ENCODE data around the gene PRRX1.

The PRRX1 gene

GRCh38 chr1:170692866-170693575, 29.1 kb downstream of the PRRX1 start:
- no peak for DNase-seq (ENCODE audit: low spot score)

GRCh38 chr1:170694172-170694926, 30.4 kb downstream of the PRRX1 start:
- no peak for DNase-seq (ENCODE audit: low spot score)

GRCh38 chr1:170695955-170696590, 32.1 kb downstream of the PRRX1 start:
- no peak for DNase-seq (ENCODE audit: low spot score)

- DNase-seq (ENCODE audit: low spot score), result no peak
These were observed 32.8 kb downstream of the PRRX1 start for GRCh38 chr1:170696591-170697290.

- no peak for DNase-seq (ENCODE audit: low spot score)
These were observed 33.4 kb downstream of the PRRX1 start for GRCh38 chr1:170697316-170697715.

- DNase-seq (ENCODE audit: low spot score), result no peak
These were observed 34.7 kb downstream of the PRRX1 start for GRCh38 chr1:170698301-170699275.

GRCh38 chr1:170699696-170700095, 35.8 kb downstream of the PRRX1 start:
- DNase-seq (ENCODE audit: low spot score), result no peak

GRCh38 chr1:170700842-170701615, 37.1 kb downstream of the PRRX1 start:
- no peak for DNase-seq (ENCODE audit: low spot score)

- DNase-seq (ENCODE audit: low spot score), result no peak
These were observed 38.0 kb downstream of the PRRX1 start for GRCh38 chr1:170701962-170702361.

- DNase-seq (ENCODE audit: low spot score), result no peak
These were observed 39.7 kb downstream of the PRRX1 start for GRCh38 chr1:170703591-170703990.

- no peak for DNase-seq (ENCODE audit: low spot score)
These were observed 40.3 kb downstream of the PRRX1 start for GRCh38 chr1:170704256-170704655.

GRCh38 chr1:170705981-170706380, 42.0 kb downstream of the PRRX1 start:
- no peak for DNase-seq (ENCODE audit: low spot score)

GRCh38 chr1:170707117-170707516, 43.2 kb downstream of the PRRX1 start:
- no peak for DNase-seq (ENCODE audit: low spot score)

GRCh38 chr1:170707959-170708655, 44.2 kb downstream of the PRRX1 start:
- DNase-seq (ENCODE audit: low spot score), result no peak

GRCh38 chr1:170711682-170712081, 47.8 kb downstream of the PRRX1 start:
- DNase-seq (ENCODE audit: low spot score), result no peak

GRCh38 chr1:170714163-170714562, 50.2 kb downstream of the PRRX1 start:
- DNase-seq (ENCODE audit: low spot score), result no peak

GRCh38 chr1:170714938-170715337, 51.0 kb downstream of the PRRX1 start:
- no peak for DNase-seq (ENCODE audit: low spot score)

GRCh38 chr1:170716835-170717429, 53.0 kb downstream of the PRRX1 start:
- DNase-seq (ENCODE audit: low spot score), result no peak

GRCh38 chr1:170720661-170721060, 56.7 kb downstream of the PRRX1 start:
- DNase-seq (ENCODE audit: low spot score), result no peak
